ENCODE data around the gene ARPC4. TPM values are rescaled to one million over a fixed set of nuclear protein-coding genes. Genes with fewer than 3 reads are reported as not detected.
A peak's percentile ranks its signal among the peaks of the same experiment; 100 is the strongest.

Gene ARPC4
- total RNA-seq, 2 donors from 2014 or later = 159 to 291 TPM

DNA sequence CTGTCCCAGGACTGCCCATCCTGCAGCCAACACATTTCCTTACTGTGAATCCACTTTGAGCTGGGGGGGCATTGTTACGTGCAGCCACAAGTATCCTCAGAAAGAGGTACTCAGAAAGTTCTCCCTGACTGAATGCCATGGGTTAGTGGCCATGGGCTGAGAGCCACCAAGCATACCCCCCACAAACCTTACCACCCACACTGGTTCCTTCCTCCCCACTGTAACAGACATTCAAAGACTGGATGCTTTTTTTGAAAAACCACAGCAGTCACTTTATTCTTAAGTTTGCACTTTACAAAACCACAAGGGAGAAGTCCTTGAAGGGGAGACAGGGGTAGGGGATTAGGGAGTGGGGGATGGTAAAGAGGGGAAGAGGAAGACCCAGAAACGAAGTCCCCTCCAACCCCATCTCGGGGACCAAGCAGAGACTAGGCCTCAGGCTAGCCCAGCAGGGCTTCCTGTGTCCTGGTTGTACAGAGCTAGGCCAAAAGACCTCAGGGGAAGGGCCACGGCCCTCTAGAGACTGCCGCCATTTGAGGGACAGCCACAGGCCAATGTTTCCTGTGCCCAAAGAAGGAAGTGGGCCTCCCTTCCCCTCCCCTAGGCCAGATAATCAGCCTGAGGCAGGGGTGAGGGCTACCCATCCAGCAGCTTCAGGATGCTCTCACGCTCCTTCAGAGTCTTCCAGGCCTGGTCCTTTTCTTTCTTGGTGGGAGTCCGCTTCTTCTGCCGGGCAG is 13.0 kb upstream of the ARPC4 start:
- H3K4me1 Mint-ChIP-seq = peaks cover 38% of the 10 kb centered on the region
- peaks cover 63% of the 10 kb centered on the region for H3K36me3 Mint-ChIP-seq (ENCODE audit: low read depth)
- H3K9me3 Mint-ChIP-seq = peaks cover 3% of the 10 kb centered on the region
- ATAC-seq (replicated peaks) = peak; percentile 52
- peak overlapping the region; percentile 87 for H3K4me3 Mint-ChIP-seq
- H3K27ac Mint-ChIP-seq = peak overlapping the region; percentile 94
- H3K27me3 Mint-ChIP-seq = no peaks in the 10 kb centered on the region

DNA sequence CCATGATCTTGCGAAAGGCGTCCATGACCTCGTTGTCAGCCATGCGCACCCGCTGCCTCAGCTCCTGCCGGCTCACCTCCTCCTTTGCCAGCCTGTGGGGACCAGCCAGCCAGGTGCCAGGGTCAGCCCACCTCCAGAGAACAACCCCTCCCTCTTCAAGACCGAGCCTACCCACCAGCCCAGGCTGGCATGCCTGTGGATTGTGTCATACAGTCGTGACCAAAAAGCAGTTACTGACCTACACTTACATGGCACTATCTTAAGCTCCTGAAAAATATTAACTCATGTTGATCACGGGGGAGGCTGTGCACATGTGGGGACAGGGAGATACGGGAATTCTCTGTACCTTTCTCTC is 12.4 kb upstream of the ARPC4 start:
- Mint-ChIP-seq H3K36me3 (ENCODE audit: low read depth) (peaks cover 68% of the 10 kb centered on the region), H3K9me3 (peaks cover 3% of the 10 kb centered on the region), H3K4me3 (peak overlapping the region; percentile 87), H3K4me1 (peaks cover 38% of the 10 kb centered on the region), H3K27ac (peak overlapping the region; percentile 94), H3K27me3 (no peaks in the 10 kb centered on the region)
- ATAC-seq (replicated peaks) = no peak

DNA sequence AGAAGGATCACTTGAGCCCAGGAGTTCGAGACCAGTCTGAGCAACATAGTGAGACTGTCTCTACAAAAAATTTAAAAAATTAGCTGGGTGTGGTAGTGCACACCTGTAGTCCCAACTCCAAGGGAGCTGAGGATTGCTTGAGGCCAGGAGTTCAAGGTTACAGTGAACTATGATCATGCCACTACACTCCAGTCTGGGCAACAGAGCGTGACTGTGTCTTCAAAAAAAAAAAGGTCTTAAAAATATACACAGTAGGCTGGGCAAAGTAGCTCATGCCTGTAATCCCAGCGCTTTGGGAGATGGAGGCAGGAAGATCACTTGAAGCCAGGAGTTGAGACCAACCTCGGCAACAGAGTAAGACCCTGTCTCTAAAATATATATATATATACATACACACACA is 12.0 kb upstream of the ARPC4 start:
- H3K27me3 Mint-ChIP-seq = no peaks in the 10 kb centered on the region
- H3K36me3 Mint-ChIP-seq (ENCODE audit: low read depth) = peaks cover 73% of the 10 kb centered on the region
- peaks cover 37% of the 10 kb centered on the region for H3K4me1 Mint-ChIP-seq
- peak overlapping the region; percentile 94 for H3K27ac Mint-ChIP-seq
- ATAC-seq (replicated peaks) = no peak
- peak overlapping the region; percentile 87 for H3K4me3 Mint-ChIP-seq
- peaks cover 3% of the 10 kb centered on the region for H3K9me3 Mint-ChIP-seq

DNA sequence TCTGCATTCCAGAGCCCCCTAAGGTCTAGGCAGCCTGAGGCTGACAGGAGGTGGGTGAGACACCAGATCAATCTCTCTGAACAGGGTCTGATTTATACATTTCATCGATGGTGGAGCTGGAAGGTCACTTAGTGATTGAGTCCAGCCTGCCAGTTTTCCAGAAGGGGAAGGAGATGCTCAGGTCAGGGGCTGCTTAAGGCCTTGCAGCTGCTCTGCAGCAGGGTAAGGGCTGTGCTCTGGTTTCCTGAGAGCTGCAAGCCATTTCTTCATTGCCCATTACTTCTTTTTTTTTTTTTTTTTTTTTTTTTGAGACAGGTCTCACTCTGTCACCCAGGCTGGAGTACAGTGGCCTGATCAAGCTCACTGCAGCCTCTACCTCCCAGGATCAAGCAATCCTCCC is 11.3 kb upstream of the ARPC4 start:
- Mint-ChIP-seq H3K27me3 (no peaks in the 10 kb centered on the region), H3K36me3 (ENCODE audit: low read depth) (peaks cover 79% of the 10 kb centered on the region)
- no peak for ATAC-seq (replicated peaks)

DNA sequence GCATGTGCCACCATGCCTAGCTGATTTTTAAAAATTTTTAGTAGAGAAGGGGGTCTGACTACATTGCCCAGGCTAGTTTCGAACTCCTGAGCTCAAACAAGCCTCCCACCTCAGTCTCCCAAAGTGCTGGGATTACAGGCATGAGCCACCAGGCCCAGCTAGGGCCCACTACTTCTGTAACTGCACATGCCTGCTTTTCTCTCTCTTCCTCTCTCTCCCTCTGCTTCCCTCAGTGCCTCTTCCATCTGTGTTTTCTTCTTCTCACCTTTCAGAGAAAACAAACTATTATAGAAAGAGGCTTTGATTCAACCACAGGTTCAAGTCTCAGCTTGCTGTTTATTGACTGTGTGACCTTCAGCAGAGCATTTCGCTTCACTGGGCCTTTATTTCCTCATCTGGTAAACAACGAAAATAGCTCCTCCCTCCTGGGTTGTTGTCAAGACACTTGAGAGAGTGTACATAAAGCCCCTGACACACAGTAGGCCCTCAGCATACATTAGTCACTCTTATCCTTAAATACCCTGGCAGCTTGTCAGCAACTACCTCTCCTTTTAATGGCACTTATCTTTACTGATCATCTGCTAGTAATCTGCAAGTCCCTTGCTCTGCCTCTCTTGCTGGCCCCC is 10.8 kb upstream of the ARPC4 start:
- ATAC-seq (replicated peaks) = no peak
- Mint-ChIP-seq H3K4me1 (peaks cover 28% of the 10 kb centered on the region), H3K4me3 (peak overlapping the region; percentile 33), H3K27ac (peak overlapping the region; percentile 36), H3K27me3 (no peaks in the 10 kb centered on the region), H3K9me3 (peaks cover 3% of the 10 kb centered on the region), H3K36me3 (ENCODE audit: low read depth) (peaks cover 85% of the 10 kb centered on the region)

More for the DNA sequence above, 11.3 kb upstream of the ARPC4 start:
- H3K9me3 Mint-ChIP-seq = peaks cover 3% of the 10 kb centered on the region
- H3K4me1 Mint-ChIP-seq = peaks cover 32% of the 10 kb centered on the region
- H3K27ac Mint-ChIP-seq = peak overlapping the region; percentile 19
- H3K4me3 Mint-ChIP-seq = peak overlapping the region; percentile 87

DNA sequence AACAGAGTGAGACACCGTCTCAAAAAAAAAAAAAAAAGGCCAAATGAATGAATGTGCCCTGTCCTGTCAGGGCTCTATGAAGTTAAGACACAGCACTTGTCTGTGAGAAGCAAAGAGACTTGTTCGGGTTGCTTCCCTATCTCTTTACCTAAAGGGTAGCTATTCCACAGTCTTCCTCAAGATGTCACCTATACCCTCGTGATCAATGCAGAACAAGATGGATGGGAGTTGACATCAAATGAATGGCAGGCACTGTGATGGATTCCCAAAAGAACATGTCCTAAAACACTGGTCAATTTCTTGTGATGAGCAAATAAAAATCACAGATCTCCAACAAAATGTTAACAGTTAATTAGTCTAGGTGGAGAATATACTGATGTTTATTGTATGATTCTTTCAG is 10.1 kb upstream of the ARPC4 start:
- H3K36me3 Mint-ChIP-seq (ENCODE audit: low read depth) = peaks cover 92% of the 10 kb centered on the region

DNA sequence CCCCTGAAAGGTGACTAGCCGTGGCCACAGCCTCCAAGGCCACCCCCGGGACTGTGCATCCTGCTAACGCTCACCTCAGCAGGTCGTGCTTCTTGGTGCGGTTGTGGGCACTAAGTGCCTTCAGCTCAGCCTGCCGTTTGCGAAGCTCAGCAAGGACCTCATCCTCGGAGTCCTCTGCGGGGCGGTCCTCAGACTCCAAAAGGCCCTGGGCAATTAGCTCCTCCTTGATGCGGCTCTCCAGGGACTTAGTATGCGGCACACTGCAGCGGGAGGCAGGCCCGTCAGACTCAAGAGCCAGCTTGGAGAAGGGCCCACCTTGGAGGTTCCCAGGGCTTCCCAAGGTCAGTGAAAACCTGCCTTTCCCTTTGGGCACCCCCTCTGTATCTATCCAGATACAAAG is 8.9 kb upstream of the ARPC4 start:
- Mint-ChIP-seq H3K4me3 (no peak overlapping the region), H3K9me3 (no peaks in the 10 kb centered on the region), H3K27ac (no peak overlapping the region), H3K36me3 (ENCODE audit: low read depth) (peaks cover 97% of the 10 kb centered on the region), H3K4me1 (peaks cover 19% of the 10 kb centered on the region), H3K27me3 (no peaks in the 10 kb centered on the region)
- ATAC-seq (replicated peaks) = no peak

More for the DNA sequence above, 10.1 kb upstream of the ARPC4 start:
- H3K27ac Mint-ChIP-seq = no peak overlapping the region
- no peak for ATAC-seq (replicated peaks)
- H3K27me3 Mint-ChIP-seq = no peaks in the 10 kb centered on the region
- H3K4me1 Mint-ChIP-seq = peaks cover 27% of the 10 kb centered on the region
- H3K4me3 Mint-ChIP-seq = no peak overlapping the region
- peaks cover under 1% of the 10 kb centered on the region for H3K9me3 Mint-ChIP-seq

DNA sequence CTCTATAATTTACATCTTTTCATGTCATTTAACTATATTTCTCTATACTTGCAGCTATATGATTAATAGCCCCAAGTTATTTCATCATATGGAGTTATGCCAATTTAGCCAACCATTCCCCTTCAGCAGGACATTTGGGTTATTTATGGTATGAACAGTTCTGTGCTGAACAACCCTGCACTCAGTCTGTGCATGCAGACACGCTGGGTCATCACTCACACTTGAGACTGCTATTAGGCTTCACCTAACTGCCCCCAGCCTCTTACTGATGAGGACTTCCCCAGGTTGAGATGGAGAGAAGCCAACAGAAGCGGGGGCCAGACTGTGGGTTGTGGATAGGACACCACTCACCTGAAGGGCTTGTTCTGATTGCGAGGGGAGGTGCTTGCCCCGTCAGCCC is 7.9 kb upstream of the ARPC4 start:
- Mint-ChIP-seq H3K27ac (no peak overlapping the region), H3K4me3 (no peak overlapping the region), H3K9me3 (no peaks in the 10 kb centered on the region), H3K27me3 (no peaks in the 10 kb centered on the region), H3K36me3 (ENCODE audit: low read depth) (peaks cover 97% of the 10 kb centered on the region), H3K4me1 (peaks cover 25% of the 10 kb centered on the region)
- ATAC-seq (replicated peaks) = no peak

DNA sequence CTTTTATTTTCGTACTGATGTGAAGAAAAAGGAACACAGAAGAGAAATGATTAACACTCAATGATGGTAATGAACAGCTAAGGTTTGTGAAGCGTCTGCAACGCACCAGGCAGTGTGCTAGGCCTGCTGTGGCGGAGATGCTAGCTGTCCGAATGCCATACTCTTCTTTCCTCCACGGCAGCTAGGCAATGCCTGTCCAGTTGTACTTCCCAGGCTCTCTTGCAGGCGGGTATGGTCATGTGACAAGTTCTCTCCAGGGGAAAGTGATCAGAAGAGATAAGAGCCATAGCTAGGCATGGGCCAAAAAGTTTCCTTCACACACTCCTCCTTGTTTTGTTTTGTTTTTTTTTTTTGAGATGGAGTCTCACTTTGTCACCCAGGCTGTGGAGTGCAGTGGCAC is 7.3 kb upstream of the ARPC4 start:
- Mint-ChIP-seq H3K4me3 (no peak overlapping the region), H3K36me3 (ENCODE audit: low read depth) (peaks cover 97% of the 10 kb centered on the region), H3K27ac (no peak overlapping the region), H3K27me3 (no peaks in the 10 kb centered on the region), H3K4me1 (peaks cover 27% of the 10 kb centered on the region), H3K9me3 (no peaks in the 10 kb centered on the region)
- no peak for ATAC-seq (replicated peaks)

DNA sequence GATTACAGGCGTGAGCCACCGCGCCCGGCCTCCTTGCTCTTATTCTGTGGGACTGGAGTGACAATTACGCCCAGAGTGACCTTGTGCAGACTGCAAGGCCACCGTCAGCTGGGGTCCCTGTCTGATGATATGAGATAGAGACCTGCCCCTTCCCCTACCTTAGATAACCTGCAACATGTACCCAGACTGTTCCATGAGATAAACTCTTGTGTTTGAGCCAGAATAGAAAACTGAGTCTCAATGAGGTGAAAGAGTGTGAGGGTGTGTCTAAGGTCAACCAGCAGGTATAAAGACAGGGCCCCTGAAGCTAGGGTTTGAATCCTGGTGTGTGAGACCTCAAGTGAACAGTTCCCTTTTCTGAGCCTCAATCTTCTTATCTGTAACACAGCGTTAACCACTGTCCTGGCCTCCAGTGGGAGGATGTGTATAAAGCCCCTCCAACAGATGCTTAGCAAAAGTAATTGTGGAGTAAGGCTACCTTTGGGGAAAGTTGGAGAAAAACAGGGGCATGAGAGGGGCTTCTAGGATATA is 6.6 kb upstream of the ARPC4 start:
- no peak overlapping the region for H3K4me3 Mint-ChIP-seq
- peaks cover 28% of the 10 kb centered on the region for H3K4me1 Mint-ChIP-seq
- peaks cover 97% of the 10 kb centered on the region for H3K36me3 Mint-ChIP-seq (ENCODE audit: low read depth)
- H3K9me3 Mint-ChIP-seq = no peaks in the 10 kb centered on the region
- H3K27me3 Mint-ChIP-seq = no peaks in the 10 kb centered on the region
- ATAC-seq (replicated peaks) = no peak
- H3K27ac Mint-ChIP-seq = peak overlapping the region; percentile 54

DNA sequence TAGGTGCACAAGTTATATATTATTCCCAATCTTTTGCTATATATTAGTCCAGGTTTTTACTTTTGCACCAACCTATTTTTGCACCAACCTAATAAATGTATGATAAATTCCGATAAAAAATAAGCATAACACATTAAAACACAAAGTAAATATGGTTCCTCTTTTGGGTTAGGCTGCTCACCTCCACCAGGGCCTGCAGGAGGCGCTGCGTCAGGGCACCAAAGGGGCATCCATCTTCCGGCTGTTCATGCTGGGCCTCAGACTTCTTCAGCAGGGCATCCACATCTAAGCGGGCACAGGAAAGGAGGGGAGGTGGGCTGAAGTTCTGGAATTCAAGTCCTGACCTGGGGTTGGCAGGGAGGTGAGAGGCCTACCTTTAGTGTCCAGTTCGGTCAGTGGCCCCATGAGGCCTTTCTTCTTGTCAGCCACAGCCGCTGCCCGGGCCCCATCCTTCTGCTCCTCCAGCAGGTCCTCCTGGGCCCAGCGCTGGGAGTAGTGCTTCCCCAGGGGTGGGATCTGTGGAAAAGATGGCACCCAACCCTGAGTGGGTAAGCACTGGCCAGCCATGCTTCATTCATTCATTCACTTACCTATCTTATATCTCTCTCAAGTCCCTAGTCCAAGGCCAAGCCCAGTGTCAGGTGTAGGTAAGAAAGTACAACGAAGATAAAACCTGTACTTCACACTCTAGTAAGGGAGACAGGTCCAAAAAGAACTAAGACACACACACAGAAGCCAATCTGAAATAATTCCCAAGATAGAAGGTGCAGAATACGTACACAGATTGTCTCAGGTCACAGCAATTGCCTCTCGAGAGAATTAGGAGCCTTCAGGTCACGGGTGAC is 5.8 kb upstream of the ARPC4 start:
- Mint-ChIP-seq H3K4me1 (peaks cover 32% of the 10 kb centered on the region), H3K36me3 (ENCODE audit: low read depth) (peaks cover 97% of the 10 kb centered on the region), H3K27ac (peak overlapping the region; percentile 77), H3K4me3 (peak overlapping the region; percentile 62), H3K27me3 (no peaks in the 10 kb centered on the region), H3K9me3 (no peaks in the 10 kb centered on the region)
- ATAC-seq (replicated peaks) = no peak

DNA sequence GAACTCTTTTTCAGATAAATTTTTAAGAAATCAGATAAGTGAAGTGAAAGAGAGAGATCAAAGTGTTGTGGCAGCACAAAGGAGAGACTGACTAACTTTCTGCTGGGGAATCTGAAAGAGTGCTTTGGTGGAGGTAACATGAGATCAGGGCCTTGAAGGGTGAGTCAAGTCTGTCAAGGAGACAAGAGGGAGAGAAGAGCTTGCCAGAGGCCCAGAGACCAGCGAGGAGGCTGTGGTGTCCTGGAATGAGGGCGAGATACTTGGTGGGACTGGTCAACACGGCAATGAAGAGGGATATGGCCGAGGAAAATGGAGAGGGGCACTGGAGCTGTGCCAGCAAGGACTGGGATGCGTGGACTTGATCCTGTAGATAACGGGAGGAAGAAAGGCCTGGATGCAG is 5.2 kb upstream of the ARPC4 start:
- Mint-ChIP-seq H3K4me3 (peak overlapping the region; percentile 62), H3K27ac (peak overlapping the region; percentile 77), H3K27me3 (no peaks in the 10 kb centered on the region), H3K4me1 (peaks cover 32% of the 10 kb centered on the region), H3K36me3 (ENCODE audit: low read depth) (peaks cover 97% of the 10 kb centered on the region), H3K9me3 (no peaks in the 10 kb centered on the region)
- ATAC-seq (replicated peaks) = peak; percentile 53

DNA sequence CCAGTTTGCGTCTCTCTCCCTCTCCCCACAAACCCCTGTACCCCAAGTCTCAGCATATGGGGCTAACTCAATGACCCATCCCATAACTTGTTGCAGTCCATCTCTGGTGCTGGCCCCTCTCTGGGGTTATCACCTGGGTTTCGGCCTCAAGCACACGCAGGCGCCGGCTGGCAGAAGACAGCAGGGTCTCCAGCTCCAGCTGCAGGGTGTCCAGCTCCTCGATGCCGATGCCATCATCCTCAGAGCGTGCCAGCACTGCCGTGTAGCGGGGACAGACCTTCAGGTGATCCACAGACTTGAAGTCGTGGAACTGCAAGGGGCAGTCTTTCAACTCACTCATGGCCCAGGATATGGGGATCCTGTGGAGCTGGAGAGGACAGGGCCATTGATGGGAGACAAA is 1.8 kb upstream of the ARPC4 start:
- ATAC-seq (replicated peaks) = no peak
- Mint-ChIP-seq H3K4me3 (peak overlapping the region; percentile 94), H3K9me3 (no peaks in the 10 kb centered on the region), H3K27me3 (no peaks in the 10 kb centered on the region), H3K36me3 (ENCODE audit: low read depth) (peaks cover 97% of the 10 kb centered on the region), H3K4me1 (peaks cover 43% of the 10 kb centered on the region), H3K27ac (peak overlapping the region; percentile 70)

DNA sequence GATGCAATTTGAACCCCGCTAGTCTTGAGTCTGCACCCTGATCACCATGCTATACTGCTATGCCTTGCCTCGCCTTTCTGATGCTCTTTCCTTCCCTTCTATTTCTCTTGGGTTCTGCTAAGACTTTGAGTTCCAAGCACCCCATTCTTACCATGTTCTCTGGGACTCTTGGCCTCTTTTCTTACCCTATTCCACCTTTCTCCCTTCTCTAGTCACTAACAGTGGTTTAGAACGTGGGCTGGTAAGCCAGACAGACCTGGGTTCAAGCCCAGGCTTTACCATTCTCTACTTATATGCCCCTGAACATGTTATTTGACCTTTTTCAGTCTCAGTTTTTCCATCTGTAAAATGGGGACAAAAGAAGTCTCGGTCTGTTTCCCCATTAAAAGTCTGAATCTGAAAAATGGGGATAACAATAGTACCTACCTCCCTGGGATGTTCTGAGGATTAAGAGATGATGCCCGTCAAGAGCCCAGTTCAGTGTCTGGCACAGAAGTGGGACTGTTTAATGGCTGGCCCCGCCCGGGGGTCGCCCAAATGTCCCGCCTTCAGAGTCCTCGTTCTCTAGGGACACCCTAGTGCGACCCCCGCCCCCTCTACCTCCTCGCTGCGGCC is 985 bp upstream of the ARPC4 start:
- Mint-ChIP-seq H3K27me3 (no peaks in the 10 kb centered on the region), H3K4me1 (peaks cover 43% of the 10 kb centered on the region), H3K27ac (peak overlapping the region; percentile 98), H3K9me3 (no peaks in the 10 kb centered on the region), H3K36me3 (ENCODE audit: low read depth) (peaks cover 97% of the 10 kb centered on the region), H3K4me3 (peak overlapping the region; percentile 94)
- ATAC-seq (replicated peaks) = no peak
